HCT116 (cell line): ENCODE results near the gene PTPMT1. TPM values are rescaled to one million over a fixed set of nuclear protein-coding genes. Genes with fewer than 3 reads are reported as not detected.

Source experiments
- ATAC-seq: fragments of 200-7000 bp; cut with Tn5 transposase; 2 replicates; pipeline ENCODE4 v1.9.1; 2020; ENCODE audit warnings: mild to moderate bottlenecking, moderate library complexity
- BruUV-seq: library from RNA; stranded (reverse); fragments of 400-500 nt; replicated peaks from 2 replicates; lab custom pipeline; 2021; lab: Mats Ljungman, UMichigan
- CTCF ChIA-PET: fragments of 300-600 bp; sonication (Branson Sonifier 250); formaldehyde crosslinking; loops from one replicate; lab custom pipeline; 2021; ENCODE audit warnings: antibody characterized with exemption; lab: Charles Lee
- POLR2A ChIA-PET: fragments of 300-600, 350-600 bp; sonication (Branson Sonifier 250); formaldehyde crosslinking; loops from one replicate; lab custom pipeline; 2021; ENCODE audit warnings: antibody characterized with exemption; lab: Charles Lee
- RAD21 ChIA-PET, 2 experiments: fragments of 300-600 bp; sonication (Branson Sonifier 250); formaldehyde crosslinking; loops; one replicate each; lab custom pipeline; 2023; ENCODE audit warnings: low total read pairs in 2 of 2; ENCODE audit not compliant: uncharacterized antibody in 2 of 2, unreplicated experiment in 2 of 2, low non-redundant PET in 1 of 2; lab: Charles Lee
- DNase-seq: peaks from one replicate; pipeline ENCODE4 v3.0.0-alpha.2; 2010; ENCODE audit warnings: low read depth, low spot score
- H2AFZ ChIP-seq: fragments of 200-600 bp; shearing (Covaris generic), sonication (generic); 2 replicates; pipeline ENCODE4 v1.6.1; 2017; ENCODE audit warnings: low read depth, mixed run types, mixed read lengths, antibody characterized with exemption, low read length; ENCODE audit not compliant: poor library complexity, severe bottlenecking
- H3K27ac ChIP-seq: 2 replicates; pipeline ENCODE4 v1.5.1; 2012; ENCODE audit warnings: low read depth, low read length
- H3K27me3 ChIP-seq: fragments of 200-600 bp; sonication (generic); 2 replicates; pipeline ENCODE4 v1.6.1; 2016; ENCODE audit warnings: mixed run types, low read length, mixed read lengths; ENCODE audit not compliant: insufficient read depth
- H3K36me3 ChIP-seq, 2 experiments: fragments of 200-500 bp in 1 of 2; fragments of 200-600 bp in 1 of 2; sonication (Bioruptor generic) in 1 of 2; sonication (generic) in 1 of 2; 2 replicates each; pipeline versions ENCODE4 v1.5.1 to v1.6.1; 2014 to 2016; ENCODE audit warnings: low read length in 2 of 2, inconsistent platforms in 1 of 2, mixed read lengths in 1 of 2, mixed run types in 1 of 2; ENCODE audit not compliant: insufficient read depth in 2 of 2, control insufficient read depth in 1 of 2
- H3K4me1 ChIP-seq, 2 experiments: fragments of 200-600 bp in 1 of 2; sonication (generic) in 1 of 2; 2 replicates each; pipeline versions ENCODE4 v1.5.1 to v1.6.1; 2012 to 2017; ENCODE audit warnings: low read length in 2 of 2, inconsistent platforms in 1 of 2, mild to moderate bottlenecking in 1 of 2, mixed read lengths in 1 of 2, mixed run types in 1 of 2, moderate library complexity in 1 of 2; ENCODE audit not compliant: insufficient read depth in 2 of 2, control insufficient read depth in 1 of 2
- H3K4me2 ChIP-seq: fragments of 200-600 bp; sonication (generic); 2 replicates; pipeline ENCODE4 v1.6.1; 2017; ENCODE audit warnings: mixed run types, low read length, mixed read lengths
- H3K4me3 ChIP-seq, 2 experiments: fragments of 200-600 bp in 1 of 2; sonication (generic) in 1 of 2; replicated peaks in 1 of 2; 2 replicates each; pipeline ENCODE4 v1.5.1; 2011 to 2016; ENCODE audit warnings: low read length in 2 of 2, control low read depth in 1 of 2, low read depth in 1 of 2, mild to moderate bottlenecking in 1 of 2, mixed read lengths in 1 of 2, mixed run types in 1 of 2
- H3K79me2 ChIP-seq: fragments of 200-600 bp; sonication (generic); 2 replicates; pipeline ENCODE4 v1.6.1; 2017; ENCODE audit warnings: mild to moderate bottlenecking, mixed run types, low read length, moderate library complexity, mixed read lengths; ENCODE audit not compliant: insufficient read depth
- H3K9ac ChIP-seq: fragments of 200-600 bp; sonication (generic); 2 replicates; pipeline ENCODE4 v1.6.1; 2016; ENCODE audit warnings: low read length, mixed read lengths
- H3K9me2 ChIP-seq: fragments of 200-600 bp; sonication (generic), shearing (Covaris generic); 2 replicates; pipeline ENCODE4 v1.6.1; 2017; ENCODE audit warnings: mixed run types, mild to moderate bottlenecking, moderate library complexity; ENCODE audit not compliant: insufficient read depth
- H3K9me3 ChIP-seq, 2 experiments: fragments of 200-500 bp in 1 of 2; fragments of 200-600 bp in 1 of 2; sonication (Bioruptor generic) in 1 of 2; sonication (generic) in 1 of 2; 2 replicates each; pipeline ENCODE4 v1.6.1; 2014 to 2017; ENCODE audit warnings: low read length in 2 of 2, mixed read lengths in 2 of 2, inconsistent platforms in 1 of 2, low read depth in 1 of 2, mild to moderate bottlenecking in 1 of 2, mixed run types in 1 of 2, moderate library complexity in 1 of 2; ENCODE audit not compliant: control insufficient read depth in 1 of 2, insufficient read depth in 1 of 2
- H4K20me1 ChIP-seq: fragments of 200-600 bp; sonication (generic), shearing (Covaris generic); 2 replicates; pipeline ENCODE4 v1.6.1; 2017; ENCODE audit warnings: mixed run types, mild to moderate bottlenecking, moderate library complexity; ENCODE audit not compliant: insufficient read depth
- CBX3 ChIP-seq: IDR thresholded peaks from 2 replicates; pipeline ENCODE4 v1.6.1; 2012; ENCODE audit warnings: low read depth
- EGR1 ChIP-seq: IDR thresholded peaks from 2 replicates; pipeline ENCODE4 v1.6.1; 2012; ENCODE audit warnings: low read depth
- ELF1 ChIP-seq: IDR thresholded peaks from 2 replicates; pipeline ENCODE4 v1.6.1; 2012; ENCODE audit warnings: low read depth, borderline replicate concordance
- FOSL1 ChIP-seq: IDR thresholded peaks from 2 replicates; pipeline ENCODE4 v1.6.1; 2012; ENCODE audit warnings: low read depth
- MAX ChIP-seq: IDR thresholded peaks from 2 replicates; pipeline ENCODE4 v1.6.1; 2012
- POLR2A ChIP-seq: IDR thresholded peaks from 2 replicates; pipeline ENCODE4 v1.7.0; 2011; ENCODE audit warnings: borderline replicate concordance; ENCODE audit not compliant: insufficient read depth, insufficient read length; ENCODE audit errors: extremely low read depth
- POLR2AphosphoS5 ChIP-seq: IDR thresholded peaks from 2 replicates; pipeline ENCODE4 v1.6.1; 2011; ENCODE audit warnings: mild to moderate bottlenecking, low read depth, low read length, moderate library complexity
- RAD21 ChIP-seq: IDR thresholded peaks from 2 replicates; pipeline ENCODE4 v1.6.1; 2012; ENCODE audit warnings: low read depth, mild to moderate bottlenecking
- REST ChIP-seq: IDR thresholded peaks from 2 replicates; pipeline ENCODE4 v1.6.1; 2012; ENCODE audit warnings: low read depth
- SIN3A ChIP-seq: IDR thresholded peaks from 2 replicates; pipeline ENCODE4 v1.6.1; 2012; ENCODE audit warnings: low read depth
- SP1 ChIP-seq: IDR thresholded peaks from 2 replicates; pipeline ENCODE4 v1.6.1; 2012; ENCODE audit warnings: low read depth
- SRF ChIP-seq: IDR thresholded peaks from 2 replicates; pipeline ENCODE4 v1.6.1; 2012; ENCODE audit warnings: low read depth
- TCF7L2 ChIP-seq: IDR thresholded peaks from 2 replicates; pipeline ENCODE4 v1.7.0; 2011; ENCODE audit warnings: borderline replicate concordance, inconsistent platforms; ENCODE audit not compliant: insufficient read depth, insufficient read length; ENCODE audit errors: extremely low read depth
- YY1 ChIP-seq: IDR thresholded peaks from 2 replicates; pipeline ENCODE4 v1.6.1; 2011; ENCODE audit warnings: low read length, low read depth, moderate library complexity, mild to moderate bottlenecking; ENCODE audit not compliant: insufficient replicate concordance; ENCODE audit errors: extremely low read depth
- ZBTB33 ChIP-seq: IDR thresholded peaks from 2 replicates; pipeline ENCODE4 v1.6.1; 2011; ENCODE audit warnings: mild to moderate bottlenecking, low read length, moderate library complexity; ENCODE audit not compliant: insufficient replicate concordance; ENCODE audit errors: extremely low read depth
- ZFX ChIP-seq: fragments of 450-650 bp; IDR thresholded peaks from 2 replicates; pipeline ENCODE4 v1.6.1; 2017
- intact Hi-C: fragments of 100-400 bp; cut with micrococcal nuclease; formaldehyde crosslinking; loops from 2 replicates; pipeline ENCODE4 v1.10.0; 2022
- total RNA-seq: library from RNA; stranded (reverse); gene quantifications from one replicate; pipeline ENCODE4 v1.2.1, GENCODE V29; 2021; ENCODE audit not compliant: unreplicated experiment

Gene PTPMT1
- total RNA-seq, 1 experiment from 2014 or later: 71.6 TPM

- CTCF ChIA-PET: no interaction called here
- POLR2A ChIA-PET: interaction anchor here (0.7 to 1.0 kb wide), 2 partner anchors 9 to 14 kb away, joined by 4 to 5 read pairs; no protein-coding TSS in a partner anchor
- H3K36me3 ChIP-seq: peaks cover 29 to 42% of the 10 kb centered on the region in 2 experiments
- RAD21 ChIA-PET: no interaction called here
- DNase-seq (peak; percentile 83), ATAC-seq (peak; percentile 90)
- H3K27ac ChIP-seq: peak within 1 kb of the TSS; percentile 76
- no peaks in the 10 kb centered on the region for H3K9me3 ChIP-seq
- no peaks in the 10 kb centered on the region for H4K20me1 ChIP-seq
- H3K9me2 ChIP-seq: no peaks in the 10 kb centered on the region
- peak within 1 kb of the TSS; percentile 90 to 100 for H3K4me3 ChIP-seq
- peak within 1 kb of the TSS; percentile 88 for H3K9ac ChIP-seq
- TF ChIP-seq POLR2A (peak; percentile 42), SP1 (peak; percentile 76), ZBTB33 (peak; percentile 72), SIN3A (peak; percentile 68; the same call in 1 of the 2 replicates), FOSL1 (no peak), EGR1 (peak; percentile 83), TCF7L2 (peak; percentile 80), POLR2AphosphoS5 (peak; percentile 92), REST (no peak), ZFX (peak; percentile 60), MAX (peak; percentile 84), YY1 (peak; percentile 98), ELF1 (peak; percentile 59; the same call in 1 of the 2 replicates), SRF (peak; percentile 89), CBX3 (peak; percentile 97), RAD21 (no peak)
- peaks cover 59% of the 10 kb centered on the region for H3K79me2 ChIP-seq
- peaks cover 10 to 25% of the 10 kb centered on the region in 2 experiments for H3K4me1 ChIP-seq
- H2AFZ ChIP-seq: no peak within 1 kb of the TSS
- H3K4me2 ChIP-seq: peak within 1 kb of the TSS; percentile 80
- intact Hi-C loops: no loop called here
- TSS peak; percentile 74 for BruUV-seq
- no peaks in the 10 kb centered on the region for H3K27me3 ChIP-seq
Measured at GRCh38 chr11:47578524-47579494, 13.4 kb downstream of the PTPMT1 start, which contains the start of the genes KBTBD4 and NDUFS3. TSS of gene KBTBD4 (minus strand) at chr11:47578970. CDS start at chr11:47578951, 19 bp downstream. TSS of gene NDUFS3 (plus strand) at chr11:47579074. CDS start at chr11:47579092, 18 bp downstream.
